K562 (cell line): Measurements from ENCODE around the gene YPEL3. TPM values are rescaled to one million over a fixed set of nuclear protein-coding genes. Genes with fewer than 3 reads are reported as not detected.

Source experiments
- ATAC-seq: fragments of 200-7000 bp; cut with Tn5 transposase; 3 replicates; pipeline ENCODE4 v1.9.1; 2020; ENCODE audit warnings: moderate library complexity
- BruUV-seq: library from RNA; stranded (reverse); fragments of 400-500 nt; replicated peaks from 2 replicates; lab custom pipeline; 2021; lab: Mats Ljungman, UMichigan
- CTCF ChIA-PET: fragments of 300-600 bp; formaldehyde crosslinking; extraction: SDS; loops from one replicate; lab custom pipeline; 2021; ENCODE audit warnings: low intra/inter-chr PET ratio; lab: Yijun Ruan, JAX
- POLR2A ChIA-PET: fragments of 300-600, 350-650 bp; sonication (Branson Sonifier 250); formaldehyde crosslinking; extraction: SDS; loops from one replicate; lab custom pipeline; 2021; ENCODE audit warnings: antibody characterized with exemption, inconsistent platforms; lab: Yijun Ruan, JAX
- DNase-seq, 4 experiments: peaks; one replicate each; pipeline versions ENCODE4 v3.0.0 to v3.0.0-alpha.2; 2011 to 2018; ENCODE audit warnings: low spot score in 3 of 4, mixed read lengths in 3 of 4; ENCODE audit errors: extremely low read depth in 1 of 4
- FAIRE-seq: peaks from 2 replicates; lab custom pipeline; 2011; peaks lifted over from hg19 to GRCh38; lab: Jason Lieb, UNC
- H2AFZ ChIP-seq: 2 replicates; pipeline ENCODE4 v1.6.0; 2011; ENCODE audit warnings: low read depth, low read length, control low read depth, inconsistent platforms
- H3K27ac ChIP-seq: fragments of 200-600 bp; 3 replicates; pipeline ENCODE4 v1.8.0; 2011; ENCODE audit warnings: low read depth, mild to moderate bottlenecking, control low read depth, inconsistent platforms, low read length, moderate library complexity, mixed read lengths; ENCODE audit errors: extremely low read depth
- H3K27me3 ChIP-seq, 2 experiments: fragments of 300-600 bp in 1 of 2; 2 replicates in 1 of 2; 3 replicates in 1 of 2; pipeline versions ENCODE4 v1.6.0 to v1.8.0; 2011; ENCODE audit warnings: inconsistent platforms in 2 of 2, low read length in 2 of 2, mild to moderate bottlenecking in 1 of 2, mixed read lengths in 1 of 2, moderate library complexity in 1 of 2; ENCODE audit not compliant: control insufficient read depth in 2 of 2, insufficient read depth in 2 of 2
- H3K36me3 ChIP-seq: fragments of 300-600 bp; 3 replicates; pipeline ENCODE4 v1.8.0; 2011; ENCODE audit warnings: mild to moderate bottlenecking, low read length, inconsistent platforms; ENCODE audit not compliant: control insufficient read depth, insufficient read depth
- H3K4me1 ChIP-seq, 2 experiments: fragments of 200-600 bp in 1 of 2; replicated peaks in 1 of 2; 2 replicates in 1 of 2; 3 replicates in 1 of 2; pipeline versions ENCODE4 v1.5.1 to v1.8.0; 2011; ENCODE audit warnings: inconsistent platforms in 2 of 2, low read length in 2 of 2, mild to moderate bottlenecking in 1 of 2, mixed read lengths in 1 of 2, moderate library complexity in 1 of 2; ENCODE audit not compliant: control insufficient read depth in 2 of 2, insufficient read depth in 2 of 2
- H3K4me2 ChIP-seq: 2 replicates; pipeline ENCODE4 v1.6.1; 2011; ENCODE audit warnings: low read length, control low read depth, inconsistent platforms, mixed read lengths; ENCODE audit not compliant: insufficient read depth
- H3K4me3 ChIP-seq: fragments of 200-600 bp; sonication (generic), shearing (Covaris generic); 2 replicates; pipeline ENCODE4 v1.5.1; 2016; ENCODE audit warnings: control low read depth, inconsistent platforms
- H3K79me2 ChIP-seq: fragments of 200-600 bp; 3 replicates; pipeline ENCODE4 v1.8.0; 2011; ENCODE audit warnings: low read length, inconsistent platforms; ENCODE audit not compliant: control insufficient read depth, insufficient read depth
- H3K9ac ChIP-seq, 2 experiments: 2 replicates each; pipeline versions ENCODE4 v1.6.0 to v1.6.1; 2011; ENCODE audit warnings: low read depth in 2 of 2, low read length in 2 of 2, control low read depth in 1 of 2, inconsistent platforms in 1 of 2, mild to moderate bottlenecking in 1 of 2, mixed read lengths in 1 of 2; ENCODE audit not compliant: insufficient read depth in 1 of 2
- H3K9me1 ChIP-seq: one replicate; pipeline ENCODE4 v1.6.0; 2011; ENCODE audit warnings: inconsistent platforms, mild to moderate bottlenecking, low read length, moderate library complexity; ENCODE audit not compliant: control insufficient read depth, insufficient read depth
- H3K9me3 ChIP-seq: replicated peaks from 2 replicates; pipeline ENCODE4 v1.5.1; 2011; ENCODE audit warnings: low read depth, low read length, inconsistent platforms; ENCODE audit not compliant: control insufficient read depth, insufficient read depth
- H4K20me1 ChIP-seq: replicated peaks from 2 replicates; pipeline ENCODE4 v1.6.1; 2011; ENCODE audit warnings: low read length, inconsistent platforms, mixed read lengths; ENCODE audit not compliant: control insufficient read depth, insufficient read depth
- ARHGAP35 ChIP-seq: fragments of 450-650 bp; IDR thresholded peaks from 2 replicates; pipeline ENCODE4 v1.6.1; 2018; ENCODE audit not compliant: partially characterized antibody
- ATF6 ChIP-seq: sonication (generic); formaldehyde crosslinking; IDR thresholded peaks from 2 replicates; pipeline ENCODE4 v1.4.0; 2020; ENCODE audit warnings: mild to moderate bottlenecking, missing genetic modification reagents
- CREB3 ChIP-seq: fragments of 450-650 bp; conservative IDR thresholded peaks from 2 replicates; pipeline ENCODE4 v1.6.1; 2016; ENCODE audit warnings: missing genetic modification characterization, low read depth, mild to moderate bottlenecking, missing compliant biosample characterization, moderate library complexity
- CREM ChIP-seq: IDR thresholded peaks from 2 replicates; pipeline ENCODE4 v1.6.1; 2014; ENCODE audit warnings: antibody characterized with exemption, low read depth
- FOXA3 ChIP-seq, 2 experiments: fragments of 450-650 bp in 1 of 2; sonication (generic) in 1 of 2; formaldehyde crosslinking; IDR thresholded peaks in 1 of 2; conservative IDR thresholded peaks in 1 of 2; 2 replicates each; pipeline versions ENCODE4 v1.4.0 to v1.8.0; 2020 to 2022; ENCODE audit warnings: mild to moderate bottlenecking in 2 of 2, missing genetic modification reagents in 1 of 2
- L3MBTL2 ChIP-seq: fragments of 450-650 bp; IDR thresholded peaks from 2 replicates; pipeline ENCODE4 v1.6.1; 2016; ENCODE audit warnings: mild to moderate bottlenecking, moderate library complexity
- MCM5 ChIP-seq: fragments of 450-650 bp; IDR thresholded peaks from 2 replicates; pipeline ENCODE4 v1.6.1; 2016; ENCODE audit warnings: low read depth
- NFIX ChIP-seq: fragments of 250-450 bp; sonication (Bioruptor Pico); IDR thresholded peaks from 2 replicates; pipeline ENCODE4 v1.4.0; 2020; ENCODE audit warnings: low read depth, mild to moderate bottlenecking, moderate library complexity
- NRF1 ChIP-seq, 2 experiments: fragments of 450-650 bp; IDR thresholded peaks in 1 of 2; conservative IDR thresholded peaks in 1 of 2; 2 replicates each; pipeline ENCODE4 v1.6.1; 2014; ENCODE audit warnings: mild to moderate bottlenecking in 2 of 2
- TAF15 ChIP-seq: fragments of 200-400 bp; formaldehyde crosslinking; IDR thresholded peaks from 2 replicates; pipeline ENCODE4 v1.6.1; 2017; ENCODE audit warnings: mild to moderate bottlenecking, low read depth, low read length, moderate library complexity
- ZNF12 ChIP-seq: sonication (generic); formaldehyde crosslinking; IDR thresholded peaks from 2 replicates; pipeline ENCODE4 v1.4.0; 2020; ENCODE audit warnings: mild to moderate bottlenecking, missing genetic modification reagents
- ZNF121 ChIP-seq: sonication (generic); formaldehyde crosslinking; conservative IDR thresholded peaks from 2 replicates; pipeline ENCODE4 v1.8.0; 2022; ENCODE audit warnings: missing genetic modification reagents
- ZNF224 ChIP-seq: sonication (generic); formaldehyde crosslinking; IDR thresholded peaks from 2 replicates; pipeline ENCODE4 v1.8.0; 2022; ENCODE audit warnings: mild to moderate bottlenecking, missing genetic modification reagents
- ZNF23 ChIP-seq: fragments of 250-450 bp; sonication (Bioruptor Pico); IDR thresholded peaks from 2 replicates; pipeline ENCODE4 v1.4.0; 2020; ENCODE audit warnings: mild to moderate bottlenecking
- ZNF232 ChIP-seq: sonication (generic); formaldehyde crosslinking; IDR thresholded peaks from 2 replicates; pipeline ENCODE4 v1.8.0; 2022; ENCODE audit warnings: mild to moderate bottlenecking, missing genetic modification reagents
- ZNF655 ChIP-seq: fragments of 250-450 bp; sonication (Bioruptor Pico); IDR thresholded peaks from 2 replicates; pipeline ENCODE4 v1.5.0; 2021
- WGBS: fragments of 100-300 bp; shearing (Covaris generic); methylation state at CpG from one replicate; pipeline ENCODE4 v1.1.6; 2016; ENCODE audit warnings: low coverage, mixed read lengths; ENCODE audit not compliant: insufficient coverage; ENCODE audit errors: missing lambda C conversion rate; 5-methylcytosine and 5-hydroxymethylcytosine counted together
- in situ Hi-C: fragments of 300-500 bp; cut with MboI; formaldehyde crosslinking; loops from 4 replicates; pipeline ENCODE4 v1.15.0; 2018; ENCODE audit warnings: inconsistent platforms, mixed read lengths
- intact Hi-C: fragments of 100-400 bp; cut with micrococcal nuclease; formaldehyde crosslinking; loops from 2 replicates; pipeline ENCODE4 v1.14.2; 2022
- polyA plus RNA-seq, 8 experiments: library from polyadenylated mRNA; depleted of rRNA in 4 of 8; stranded (reverse) in 5 of 8; unstranded in 3 of 8; fragments of >200 nt; fragmentation: Nextera tagmentation in 2 of 8; fragmentation: Illumina TruSeq in 1 of 8; extraction: Ambion mirVana in 2 of 8; extraction: Trizol in 1 of 8; gene quantifications; 2 replicates each; pipeline versions ENCODE4 v1.2.1 to v1.2.3, GENCODE V29; 2011 to 2014; ENCODE audit warnings: inconsistent platforms in 1 of 8, missing spikeins in 1 of 8
- total RNA-seq, 7 experiments: library from RNA; depleted of rRNA in 6 of 7; stranded (reverse); fragments of >200 nt in 6 of 7; fragmentation: Illumina TruSeq in 2 of 7; extraction: Trizol in 2 of 7; gene quantifications; 2 replicates each; pipeline versions ENCODE4 v1.2.1 to v1.2.3, GENCODE V29; 2011 to 2021; ENCODE audit warnings: low replicate concordance in 1 of 7

YPEL3 gene
- total and polyA plus RNA-seq, 9 of the 15 experiments (the other 6 are each of a cell fraction or from before 2014, with no cell fraction given): 0.41 to 15.0 (median 2.9) TPM

GRCh38 chr16:30065102-30065942 lies 30.7 kb downstream of the YPEL3 start, which contains the start of gene ALDOA:
ALDOA (plus strand) TSS chr16:30065760; CDS start chr16:30066898, 1,138 bp downstream.
- Histone ChIP-seq H3K36me3 (peaks cover 42% of the 10 kb centered on the region), H3K27me3 (no peaks in the 10 kb centered on the region), H2AFZ (peak within 1 kb of the TSS; percentile 86), H3K4me2 (peak within 1 kb of the TSS; percentile 99), H4K20me1 (peaks cover 43% of the 10 kb centered on the region), H3K9me3 (no peaks in the 10 kb centered on the region), H3K79me2 (peaks cover 71% of the 10 kb centered on the region), H3K4me1 (peaks cover 46 to 65% of the 10 kb centered on the region in 2 experiments), H3K27ac (peak within 1 kb of the TSS; percentile 99), H3K4me3 (peak within 1 kb of the TSS; percentile 88), H3K9ac (peak within 1 kb of the TSS; percentile 93 to 100), H3K9me1 (peaks cover 17% of the 10 kb centered on the region)
- TSS peak; percentile 94 for BruUV-seq
- POLR2A ChIA-PET: interaction anchor here (0.6 to 2.7 kb wide), 18 partner anchors 9 to 646 kb away, joined by 3 to 29 read pairs (median 4); partner anchors contain the start of genes PPP4C, PRRT2 and TBX6
- 1% methylated on average over 72 of the region's 99 CpGs for WGBS
- in situ Hi-C loops (no loop called here), intact Hi-C loops (loop anchor here (10.0 kb wide), 2 partner anchors 309 to 589 kb away; partner anchors contain the start of genes FBRS, MYL11, PRR14 and TBC1D10B)
- ATAC-seq (peak; percentile 92), FAIRE-seq (peak; percentile 93), DNase-seq (peak; percentile 88 to 99 (median 92))
- CTCF ChIA-PET: no interaction called here
- TF ChIP-seq ATF6 (CRISPR knock-in tag): 0 out of 2 replicates have a peak, but pooled peaks have one; percentile 63
- no peak for TF ChIP-seq ZNF232 (CRISPR knock-in tag)
- no peak for TF ChIP-seq ZNF23
- TF ChIP-seq FOXA3 (CRISPR knock-in tag; conservative IDR thresholded peaks at IDR 0.05 in 1 of 2, IDR thresholded peaks at IDR 0.05 in 1 of 2): peak in 1 of 2 experiments; percentile 67; a peak in 1 of 4 replicates
- no peak for TF ChIP-seq ZNF12
- TF ChIP-seq ZNF224: no peak
- TF ChIP-seq TAF15: no peak
- TF ChIP-seq CREB3 (tag): peak; percentile 77; the same call in 1 of the 2 replicates
- TF ChIP-seq NRF1 (conservative IDR thresholded peaks at IDR 0.05 in 1 of 2, IDR thresholded peaks at IDR 0.05 in 1 of 2): peak; percentile 97 to 98
- no peak for TF ChIP-seq ARHGAP35
- TF ChIP-seq L3MBTL2: peak; percentile 97
- no peak for TF ChIP-seq ZNF121 (CRISPR knock-in tag)
- no peak for TF ChIP-seq NFIX (CRISPR knock-in tag)
- no peak for TF ChIP-seq MCM5
- TF ChIP-seq CREM: no peak; the same call in 1 of the 2 replicates
- no peak for TF ChIP-seq ZNF655
